Hepatocyte (in vitro differentiated cells): ENCODE measurements around the gene WT1. TPM values are rescaled to one million over a fixed set of nuclear protein-coding genes. Genes with fewer than 3 reads are reported as not detected.

ENCODE experiments used
- DNase-seq: peaks from one replicate; pipeline ENCODE4 v3.0.0-alpha.2; 2016; ENCODE audit warnings: low spot score
- H2AFZ ChIP-seq: fragments of 200-600 bp; sonication (generic); 2 replicates; pipeline ENCODE4 v1.6.0; 2016; ENCODE audit warnings: antibody characterized with exemption, mild to moderate bottlenecking
- H3K27ac ChIP-seq: fragments of 200-600 bp; sonication (generic); 2 replicates; pipeline ENCODE4 v1.5.1; 2016; ENCODE audit warnings: mild to moderate bottlenecking
- H3K27me3 ChIP-seq: fragments of 200-600 bp; sonication (generic); 2 replicates; pipeline ENCODE4 v1.6.1; 2016
- H3K36me3 ChIP-seq: fragments of 200-600 bp; sonication (generic); replicated peaks from 2 replicates; pipeline ENCODE4 v1.5.1; 2016; ENCODE audit warnings: low read depth; ENCODE audit not compliant: insufficient read depth
- H3K4me1 ChIP-seq: fragments of 200-600 bp; sonication (generic); 2 replicates; pipeline ENCODE4 v1.5.1; 2016; ENCODE audit warnings: mild to moderate bottlenecking, moderate library complexity; ENCODE audit not compliant: insufficient read depth
- H3K4me2 ChIP-seq: fragments of 200-600 bp; sonication (generic); 2 replicates; pipeline ENCODE4 v1.6.0; 2016
- H3K4me3 ChIP-seq: fragments of 200-600 bp; sonication (generic); 2 replicates; pipeline ENCODE4 v1.5.1; 2016; ENCODE audit warnings: mild to moderate bottlenecking
- H3K79me2 ChIP-seq: fragments of 200-600 bp; sonication (generic); 2 replicates; pipeline ENCODE4 v1.6.0; 2017; ENCODE audit warnings: mild to moderate bottlenecking
- H3K9me2 ChIP-seq: fragments of 200-600 bp; sonication (generic); replicated peaks from 2 replicates; pipeline ENCODE4 v1.6.0; 2017; ENCODE audit warnings: mild to moderate bottlenecking; ENCODE audit not compliant: insufficient read depth
- H3K9me3 ChIP-seq: fragments of 200-600 bp; sonication (generic); 2 replicates; pipeline ENCODE4 v1.5.1; 2016; ENCODE audit warnings: low read depth, mild to moderate bottlenecking
- H4K20me1 ChIP-seq: fragments of 200-600 bp; sonication (generic); 2 replicates; pipeline ENCODE4 v1.6.0; 2016; ENCODE audit warnings: mild to moderate bottlenecking; ENCODE audit not compliant: insufficient read depth, poor library complexity, severe bottlenecking
- EZH2 ChIP-seq: fragments of 200-600 bp; sonication (generic); IDR thresholded peaks from 2 replicates; pipeline ENCODE4 v1.6.1; 2016; ENCODE audit warnings: antibody characterized with exemption, mild to moderate bottlenecking, borderline replicate concordance
- EZH2phosphoT487 ChIP-seq: fragments of 200-600 bp; sonication (generic); IDR thresholded peaks from one replicate; pipeline ENCODE4 v1.6.1; 2018; ENCODE audit warnings: antibody characterized with exemption, mild to moderate bottlenecking, low read depth, moderate library complexity; ENCODE audit not compliant: unreplicated experiment, severe bottlenecking
- WGBS: methylation state at CpG from one replicate; pipeline ENCODE4 v1.1.6; 2016; ENCODE audit warnings: low lambda C conversion rate; ENCODE audit errors: missing lambda C conversion rate; 5-methylcytosine and 5-hydroxymethylcytosine counted together
- polyA plus RNA-seq: library from polyadenylated mRNA; unstranded; fragments of >200 nt; fragmentation: Nextera tagmentation; extraction: Ambion mirVana; gene quantifications from 2 replicates; pipeline ENCODE4 v1.2.1, GENCODE V29; 2016
- total RNA-seq: library from RNA; depleted of rRNA; stranded (reverse); fragments of >200 nt; gene quantifications from 2 replicates; pipeline ENCODE4 v1.2.3, GENCODE V29; 2014
- TF ChIP-seq, protein P1 (sequence below): fragments of 200-600 bp; sonication (generic); IDR thresholded peaks from 2 replicates; pipeline ENCODE4 v1.5.1; 2016; ENCODE audit warnings: antibody characterized with exemption, mild to moderate bottlenecking; ENCODE audit not compliant: poor library complexity

The WT1 gene
- total and polyA plus RNA-seq, 2 experiments from 2014 or later: 0.37 to 0.47 TPM

DNA sequence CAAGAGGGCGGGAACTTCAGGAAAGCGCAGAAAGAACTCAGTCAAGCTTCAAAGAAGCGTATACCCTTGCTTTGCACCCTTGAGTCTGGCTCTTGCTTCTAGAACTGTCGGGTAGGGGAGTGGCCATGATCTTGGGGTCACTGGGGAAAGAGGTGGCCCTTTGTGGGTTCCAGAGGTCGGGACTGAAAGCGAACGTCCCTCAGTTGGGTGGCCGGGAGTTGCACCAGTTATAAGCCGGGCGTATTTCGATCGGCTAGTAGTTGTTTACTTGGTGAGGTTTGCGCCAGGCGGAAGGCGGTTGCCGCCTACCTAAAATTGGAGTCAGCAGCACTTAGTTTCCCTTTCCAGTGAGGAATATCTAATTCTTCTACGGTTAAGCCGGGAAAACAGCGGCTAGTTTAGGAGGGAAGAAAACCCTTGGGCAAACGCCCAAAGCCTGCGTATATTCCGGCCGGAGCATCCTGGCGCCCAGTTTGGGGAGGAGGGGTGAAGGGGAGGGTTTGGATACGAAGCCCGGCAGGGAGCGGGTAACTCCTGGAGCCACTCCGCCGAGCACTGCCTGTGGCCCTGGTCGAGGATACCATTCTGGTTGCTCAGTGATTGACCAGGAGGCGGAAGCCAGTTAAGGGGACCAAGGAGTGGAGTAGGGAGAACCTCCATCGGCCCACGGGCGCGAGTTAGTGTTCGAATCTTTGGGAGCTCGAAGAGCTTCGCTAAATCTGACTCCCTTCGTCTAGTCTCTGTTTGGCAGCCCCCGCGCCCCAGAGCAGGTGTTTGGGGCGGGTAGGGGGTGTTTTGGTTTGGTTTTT, 807 bp upstream of the WT1 start:
- Histone ChIP-seq H3K4me2 (peak overlapping the region; percentile 86), H3K27me3 (peaks cover 97% of the 10 kb centered on the region), H3K9me3 (no peaks in the 10 kb centered on the region), H3K79me2 (no peaks in the 10 kb centered on the region), H3K27ac (no peak overlapping the region), H2AFZ (no peak overlapping the region), H3K4me1 (peaks cover 29% of the 10 kb centered on the region), H4K20me1 (no peaks in the 10 kb centered on the region), H3K9me2 (no peaks in the 10 kb centered on the region), H3K36me3 (no peaks in the 10 kb centered on the region), H3K4me3 (no peak overlapping the region)
- TF ChIP-seq EZH2 (peak; percentile 86), EZH2phosphoT487 (no peak)
- TF ChIP-seq, protein P1, sequence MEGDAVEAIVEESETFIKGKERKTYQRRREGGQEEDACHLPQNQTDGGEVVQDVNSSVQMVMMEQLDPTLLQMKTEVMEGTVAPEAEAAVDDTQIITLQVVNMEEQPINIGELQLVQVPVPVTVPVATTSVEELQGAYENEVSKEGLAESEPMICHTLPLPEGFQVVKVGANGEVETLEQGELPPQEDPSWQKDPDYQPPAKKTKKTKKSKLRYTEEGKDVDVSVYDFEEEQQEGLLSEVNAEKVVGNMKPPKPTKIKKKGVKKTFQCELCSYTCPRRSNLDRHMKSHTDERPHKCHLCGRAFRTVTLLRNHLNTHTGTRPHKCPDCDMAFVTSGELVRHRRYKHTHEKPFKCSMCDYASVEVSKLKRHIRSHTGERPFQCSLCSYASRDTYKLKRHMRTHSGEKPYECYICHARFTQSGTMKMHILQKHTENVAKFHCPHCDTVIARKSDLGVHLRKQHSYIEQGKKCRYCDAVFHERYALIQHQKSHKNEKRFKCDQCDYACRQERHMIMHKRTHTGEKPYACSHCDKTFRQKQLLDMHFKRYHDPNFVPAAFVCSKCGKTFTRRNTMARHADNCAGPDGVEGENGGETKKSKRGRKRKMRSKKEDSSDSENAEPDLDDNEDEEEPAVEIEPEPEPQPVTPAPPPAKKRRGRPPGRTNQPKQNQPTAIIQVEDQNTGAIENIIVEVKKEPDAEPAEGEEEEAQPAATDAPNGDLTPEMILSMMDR: no peak
- 4% methylated on average over 42 of the region's 42 CpGs for WGBS
- DNase-seq: no peak

DNA sequence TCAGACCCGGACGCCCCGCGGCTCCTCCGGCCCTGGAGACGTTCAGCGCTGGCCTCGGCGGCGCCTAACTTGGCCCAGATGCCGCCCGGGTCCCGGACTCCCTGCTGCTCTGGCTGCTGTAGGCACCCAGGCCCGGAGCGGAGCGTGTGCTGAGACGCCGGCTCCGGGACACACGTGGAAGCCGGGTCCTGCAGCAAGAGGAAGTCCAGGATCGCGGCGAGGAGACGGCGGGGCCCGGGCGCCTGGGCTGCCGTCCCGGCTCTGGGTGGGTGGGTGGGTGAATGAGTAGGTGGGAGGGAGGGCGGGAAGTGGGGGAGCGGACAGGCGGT, 223 bp downstream of the WT1 start:
- WGBS: under 1% methylated on average over 17 of the region's 33 CpGs
- TF ChIP-seq EZH2phosphoT487 (no peak), EZH2 (no peak)
- TF ChIP-seq, protein P1: no peak
- Histone ChIP-seq H3K4me1 (peaks cover 29% of the 10 kb centered on the region), H3K36me3 (no peaks in the 10 kb centered on the region), H3K4me3 (no peak overlapping the region), H3K27me3 (peaks cover 97% of the 10 kb centered on the region), H3K27ac (no peak overlapping the region), H2AFZ (peak overlapping the region; percentile 49), H3K9me3 (no peaks in the 10 kb centered on the region), H3K9me2 (no peaks in the 10 kb centered on the region), H3K79me2 (no peaks in the 10 kb centered on the region), H4K20me1 (no peaks in the 10 kb centered on the region), H3K4me2 (peak overlapping the region; percentile 86)
- DNase-seq: no peak

DNA sequence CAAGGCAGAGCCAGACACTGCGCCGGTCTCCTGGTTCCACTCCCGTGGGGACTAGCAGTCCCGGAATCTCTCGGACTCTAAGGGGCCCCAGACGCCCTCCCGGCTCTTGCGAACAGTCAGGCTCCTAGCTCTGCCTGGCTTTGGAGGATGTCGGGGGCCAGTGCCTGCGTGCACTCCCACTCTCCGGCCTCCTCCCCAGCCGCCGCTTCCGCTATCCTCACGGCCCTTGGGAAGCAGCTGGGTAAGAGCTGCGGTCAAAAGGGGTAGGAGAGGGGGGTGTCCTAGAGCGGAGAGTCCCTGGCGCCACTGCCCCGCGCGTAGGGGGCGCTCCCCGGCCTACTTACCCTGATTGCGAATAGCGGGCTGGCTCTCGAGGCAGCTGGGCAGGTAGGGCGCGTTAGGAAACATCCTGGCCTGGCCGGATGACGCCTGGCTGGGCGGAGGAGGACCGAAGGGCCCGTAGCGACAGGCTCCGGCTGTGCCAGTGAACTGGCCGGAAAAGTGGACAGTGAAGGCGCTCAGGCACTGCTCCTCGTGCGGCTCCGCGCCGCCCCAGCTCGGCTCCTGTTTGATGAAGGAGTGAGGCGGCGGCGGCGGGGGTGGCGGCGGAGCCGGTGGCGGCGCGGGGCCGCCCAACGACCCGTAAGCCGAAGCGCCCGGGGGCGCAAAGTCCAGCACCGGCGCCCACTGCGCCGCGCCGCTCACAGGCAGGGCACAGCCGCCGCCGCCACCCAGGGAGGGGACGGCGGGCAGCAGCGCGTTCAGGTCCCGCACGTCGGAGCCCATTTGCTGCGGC, 785 bp downstream of the WT1 start:
- peaks cover 29% of the 10 kb centered on the region for H3K4me1 ChIP-seq
- H3K9me2 ChIP-seq: no peaks in the 10 kb centered on the region
- H3K9me3 ChIP-seq: no peaks in the 10 kb centered on the region
- no peak for DNase-seq
- H3K4me3 ChIP-seq: no peak overlapping the region
- no peaks in the 10 kb centered on the region for H4K20me1 ChIP-seq
- 3% methylated on average over 50 of the region's 77 CpGs for WGBS
- peak overlapping the region; percentile 86 for H3K4me2 ChIP-seq
- H3K27ac ChIP-seq: no peak overlapping the region
- TF ChIP-seq, protein P1: peak; percentile 8
- TF ChIP-seq EZH2 (peak; percentile 71), EZH2phosphoT487 (peak; percentile 41)
- no peaks in the 10 kb centered on the region for H3K79me2 ChIP-seq
- H3K27me3 ChIP-seq: peaks cover 98% of the 10 kb centered on the region
- peak overlapping the region; percentile 49 for H2AFZ ChIP-seq
- H3K36me3 ChIP-seq: no peaks in the 10 kb centered on the region
